HFFc6 (cell line): ENCODE data around the gene AK3. TPM values are rescaled to one million over a fixed set of nuclear protein-coding genes. Genes with fewer than 3 reads are reported as not detected.
"Not testable (repeated sequence)": the region's sequence is repeated elsewhere in the genome, so short reads cannot be mapped to it uniquely, and the experiment has no call there.

ENCODE experiments used
- DNase-seq: peaks from one replicate; pipeline ENCODE4 v3.0.0-alpha.2; 2018
- H3K27ac Mint-ChIP-seq: 2 replicates; pipeline ENCODE4 v1.8.0; 2020; ENCODE audit warnings: mild to moderate bottlenecking, mixed read lengths
- H3K27me3 Mint-ChIP-seq: 2 replicates; pipeline ENCODE4 v1.8.0; 2021; ENCODE audit warnings: mild to moderate bottlenecking, moderate library complexity, mixed read lengths; ENCODE audit not compliant: insufficient read depth
- H3K36me3 Mint-ChIP-seq: 2 replicates; pipeline ENCODE4 v1.8.0; 2021; ENCODE audit warnings: low read depth, mixed read lengths
- H3K4me1 Mint-ChIP-seq: 2 replicates; pipeline ENCODE4 v1.8.0; 2020; ENCODE audit warnings: low read depth, mixed read lengths
- H3K4me3 Mint-ChIP-seq: 2 replicates; pipeline ENCODE4 v1.8.0; 2020; ENCODE audit warnings: mild to moderate bottlenecking, moderate library complexity, mixed read lengths
- H3K9me3 Mint-ChIP-seq: 2 replicates; pipeline ENCODE4 v1.8.0; 2020; ENCODE audit warnings: mild to moderate bottlenecking, mixed read lengths
- CTCF ChIP-seq: fragments of 200-600 bp; sonication (generic); IDR thresholded peaks from 2 replicates; pipeline ENCODE4 v1.5.0; 2021; ENCODE audit warnings: antibody characterized with exemption, mild to moderate bottlenecking
- total RNA-seq, 6 experiments: library from RNA; stranded (reverse); fragmentation: NEBNext Ultra II Directional; extraction: Animal tissue kit (Norgen Biotek cat#: 25700); gene quantifications; 2 replicates in 1 of 6; 3 replicates in 5 of 6; pipeline ENCODE4 v1.2.3, GENCODE V29; 2021

The AK3 gene
- total RNA-seq, 6 experiments from 2014 or later = 42.2 to 46.0 (median 43.5) TPM

- no peak for DNase-seq
- H3K27ac Mint-ChIP-seq = peak overlapping the region; percentile 77
- no peaks in the 10 kb centered on the region for H3K9me3 Mint-ChIP-seq
- H3K4me1 Mint-ChIP-seq = peaks cover 49% of the 10 kb centered on the region
- no peak for TF ChIP-seq CTCF
- H3K4me3 Mint-ChIP-seq = peak overlapping the region; percentile 89
- H3K36me3 Mint-ChIP-seq = peaks cover 5% of the 10 kb centered on the region; the same call in 1 of the 2 replicates
- H3K27me3 Mint-ChIP-seq = no peaks in the 10 kb centered on the region; the same call in 1 of the 2 replicates
These were observed 79.8 kb downstream of the AK3 start for GRCh38 chr9:4661165-4661564.

- peaks cover 44% of the 10 kb centered on the region for H3K4me1 Mint-ChIP-seq
These were observed 80.3 kb downstream of the AK3 start for GRCh38 chr9:4660665-4661064.

More at GRCh38 chr9:4660665-4661064, 80.3 kb downstream of the AK3 start:
- DNase-seq, H3K9me3 Mint-ChIP-seq, H3K4me3 Mint-ChIP-seq, H3K27me3 Mint-ChIP-seq, H3K36me3 Mint-ChIP-seq, H3K27ac Mint-ChIP-seq: not testable (repeated sequence)

Other genes with a start within 250 kb of the AK3 start
- gene PLPP6, start 78.9 kb downstream of the AK3 start, total RNA-seq = 1 to 10 TPM; 5.0 to 6.8 (median 5.9) TPM
- under 1 TPM in 4 of 6 experiments, not detected in 2; 0.27 to 0.73 (median 0.54) TPM for gene SPATA6L, start 74.7 kb downstream of the AK3 start, total RNA-seq
- gene CDC37L1, start 61.6 kb downstream of the AK3 start, total RNA-seq = 10 to 100 TPM; 11.0 to 16.5 (median 12.0) TPM
- gene RCL1, start 51.7 kb upstream of the AK3 start, total RNA-seq = 1 to 10 TPM; 7.4 to 9.8 (median 8.1) TPM
- 1 to 10 TPM; 5.0 to 6.5 (median 6.0) TPM for gene JAK2, start 244.1 kb upstream of the AK3 start, total RNA-seq